Testis (tissue), 3 donors: Measurements from ENCODE around the gene TFCP2L1. TPM values are rescaled to one million over a fixed set of nuclear protein-coding genes. Genes with fewer than 3 reads are reported as not detected.

ENCODE experiments used
- DNase-seq: peaks from one replicate; pipeline ENCODE4 v3.0.0-alpha.2; 2019
- H3K27ac ChIP-seq, 2 donors: fragments of 200-600 bp; sonication (generic); one replicate each; pipeline ENCODE4 v1.5.1; 2019
- H3K27me3 ChIP-seq: fragments of 200-600 bp; sonication (generic); one replicate; pipeline ENCODE4 v1.5.1; 2019
- H3K36me3 ChIP-seq: fragments of 200-600 bp; sonication (generic); one replicate; pipeline ENCODE4 v1.5.1; 2017; ENCODE audit warnings: low read depth; ENCODE audit errors: missing control alignments
- H3K4me1 ChIP-seq: fragments of 200-600 bp; sonication (generic); one replicate; pipeline ENCODE4 v1.5.1; 2019
- H3K4me3 ChIP-seq, 2 donors: fragments of 200-600 bp; sonication (generic); one replicate each; pipeline ENCODE4 v1.5.1; 2017 to 2019
- H3K9me3 ChIP-seq: fragments of 200-600 bp; sonication (generic); one replicate; pipeline ENCODE4 v1.5.1; 2017
- CTCF ChIP-seq, 3 experiments: fragments of 450-650 bp in 2 of 3; fragments of 200-600 bp in 1 of 3; sonication (generic) in 1 of 3; IDR thresholded peaks; one replicate each; pipeline ENCODE4 v1.5.1; 2016 to 2019; ENCODE audit warnings: antibody characterized with exemption in 3 of 3, mild to moderate bottlenecking in 2 of 3, moderate library complexity in 1 of 3
- POLR2A ChIP-seq: fragments of 450-650 bp; IDR thresholded peaks from one replicate; pipeline ENCODE4 v1.6.1; 2017; ENCODE audit warnings: antibody characterized with exemption, mild to moderate bottlenecking, moderate library complexity
- WGBS, 2 donors: methylation state at CpG; one replicate each; pipeline ENCODE4 v1.1.5; 2018; 5-methylcytosine and 5-hydroxymethylcytosine counted together
- intact Hi-C: fragments of 100-400 bp; cut with DNase I; formaldehyde crosslinking; loops from one replicate; pipeline ENCODE4 v1.15.1; 2023; ENCODE audit warnings: low total_unique reads
- polyA plus RNA-seq: library from polyadenylated mRNA; stranded (reverse); fragments of 350-450 nt; fragmentation: Illumina TruSeq; extraction: RNeasy Lipid Tissue Mini Kit (QIAGEN cat#74804); gene quantifications from one replicate; pipeline ENCODE4 v1.2.3, GENCODE V29; 2014; ENCODE audit warnings: low read depth, low replicate concordance; ENCODE audit not compliant: insufficient read depth
- total RNA-seq, 2 donors: library from RNA; depleted of rRNA; stranded (reverse); fragments of >200 nt; gene quantifications; one replicate each; pipeline ENCODE4 v1.2.3, GENCODE V29; 2016

The TFCP2L1 gene
- total and polyA plus RNA-seq, 3 donors from 2014 or later: 2.5 to 5.1 (median 3.1) TPM

DNA sequence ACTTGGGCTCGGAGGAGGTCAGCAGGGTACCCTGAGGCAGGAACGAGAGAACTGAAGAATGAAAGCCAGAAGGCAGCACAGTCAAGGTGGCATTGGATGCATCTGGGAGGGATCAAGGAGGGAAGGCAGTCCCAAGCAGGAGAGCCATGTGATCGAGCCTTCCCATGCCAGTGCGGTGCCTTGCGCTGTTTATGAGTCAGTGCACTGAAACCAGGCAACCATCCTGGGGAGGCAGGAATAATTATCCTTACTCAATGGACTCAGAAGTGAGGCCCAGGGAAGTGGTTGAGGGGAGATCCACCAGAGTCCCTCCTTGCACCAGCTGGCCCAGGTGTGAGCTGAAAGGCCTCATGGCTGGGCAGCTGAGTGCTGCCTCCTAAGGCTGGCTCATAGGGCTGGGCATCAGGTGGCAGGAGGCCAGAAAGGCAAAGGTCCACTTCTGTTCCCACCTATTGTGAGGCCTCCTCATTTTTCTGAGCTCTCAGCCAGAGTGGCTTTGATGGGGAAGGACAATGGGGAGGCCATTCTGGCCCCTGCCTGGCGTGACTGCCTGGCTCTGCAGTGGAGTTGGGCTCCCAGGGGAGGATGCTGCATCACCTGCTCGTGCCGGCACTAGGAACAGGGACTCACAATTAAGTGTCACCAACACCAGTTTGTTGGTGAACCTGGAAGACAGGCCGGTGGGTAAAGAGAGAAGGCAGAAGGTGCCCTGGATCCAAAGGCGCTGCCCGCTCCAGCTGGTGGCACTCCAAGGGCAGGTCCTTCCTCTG lies 82.3 kb downstream of the TFCP2L1 start:
- intact Hi-C loops: no loop called here
- Histone ChIP-seq H3K36me3 (no peaks in the 10 kb centered on the region), H3K9me3 (no peaks in the 10 kb centered on the region), H3K4me1 (peaks cover 1% of the 10 kb centered on the region), H3K27ac (no peak overlapping the region), H3K27me3 (no peaks in the 10 kb centered on the region), H3K4me3 (no peak overlapping the region)
- TF ChIP-seq POLR2A (no peak), CTCF (IDR thresholded peaks at IDR 0.05) (no peak)
- DNase-seq: no peak
- WGBS, 2 donors: 91 to 96% methylated on average over 11 of the region's 11 CpGs

- 88 to 93% methylated on average over 2 to 3 of the region's 3 CpGs for WGBS, 2 donors
- intact Hi-C loops: no loop called here
- no peaks in the 10 kb centered on the region for H3K9me3 ChIP-seq
- TF ChIP-seq CTCF (IDR thresholded peaks at IDR 0.05): no peak
- TF ChIP-seq POLR2A: no peak
- H3K4me1 ChIP-seq: peaks cover 9% of the 10 kb centered on the region
- H3K27me3 ChIP-seq: no peaks in the 10 kb centered on the region
- no peak overlapping the region for H3K4me3 ChIP-seq
- DNase-seq: no peak
- no peaks in the 10 kb centered on the region for H3K36me3 ChIP-seq
- no peak overlapping the region for H3K27ac ChIP-seq
Observed at GRCh38 chr2:121201796-121202195, 83.2 kb downstream of the TFCP2L1 start.

GRCh38 chr2:121200419-121201315 lies 84.3 kb downstream of the TFCP2L1 start:
- Histone ChIP-seq H3K27ac (no peak overlapping the region), H3K27me3 (no peaks in the 10 kb centered on the region), H3K4me3 (no peak overlapping the region), H3K9me3 (no peaks in the 10 kb centered on the region), H3K4me1 (peaks cover 9% of the 10 kb centered on the region), H3K36me3 (no peaks in the 10 kb centered on the region)
- WGBS, 2 donors: 86 to 90% methylated on average over 13 to 14 of the region's 14 CpGs
- DNase-seq: no peak
- TF ChIP-seq CTCF (IDR thresholded peaks at IDR 0.05): no peak
- TF ChIP-seq POLR2A: no peak
- intact Hi-C loops: no loop called here

DNA sequence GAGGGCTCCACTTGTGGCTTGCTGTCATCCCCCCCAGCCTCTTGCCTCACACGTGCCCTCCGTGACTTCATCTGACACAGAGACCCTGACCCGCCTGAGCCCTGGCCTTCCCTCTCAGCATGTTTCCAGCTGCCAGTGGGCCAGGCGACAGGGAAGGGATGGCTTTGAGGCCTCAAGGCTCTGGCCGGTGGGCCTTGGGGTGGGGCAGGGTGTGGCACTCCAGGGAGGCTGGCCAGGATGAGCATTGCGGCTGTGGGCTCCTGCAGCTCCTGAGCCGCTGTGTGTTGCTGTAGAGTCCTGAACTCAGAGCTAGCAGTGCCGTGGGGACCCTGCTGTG lies 85.0 kb downstream of the TFCP2L1 start:
- no peak overlapping the region for H3K4me3 ChIP-seq
- no peaks in the 10 kb centered on the region for H3K27me3 ChIP-seq
- no peaks in the 10 kb centered on the region for H3K36me3 ChIP-seq
- no peak overlapping the region for H3K27ac ChIP-seq
- intact Hi-C loops: no loop called here
- TF ChIP-seq POLR2A (no peak), CTCF (IDR thresholded peaks at IDR 0.05) (no peak)
- DNase-seq: no peak
- WGBS, 2 donors: 93 to 94% methylated on average over 4 to 8 of the region's 8 CpGs
- peaks cover 9% of the 10 kb centered on the region for H3K4me1 ChIP-seq
- H3K9me3 ChIP-seq: no peaks in the 10 kb centered on the region
